Erythroblast (primary cell): Measurements from ENCODE around the gene PIGN.
"Not testable (repeated sequence)": the region's sequence is repeated elsewhere in the genome, so short reads cannot be mapped to it uniquely, and the experiment has no call there.

Experiments
- DNase-seq, 2 experiments: peaks; one replicate each; lab custom pipeline; 2025; lab: John Stamatoyannopoulos, UW
- GATA1 ChIP-seq: IDR thresholded peaks from 2 replicates; pipeline ENCODE4 v1.6.1; 2011; ENCODE audit warnings: low read depth, mild to moderate bottlenecking, control low read depth, low read length, moderate library complexity
- POLR2A ChIP-seq: IDR thresholded peaks from 2 replicates; pipeline ENCODE4 v1.6.1; 2011; ENCODE audit warnings: mild to moderate bottlenecking, low read length

Gene PIGN

DNA sequence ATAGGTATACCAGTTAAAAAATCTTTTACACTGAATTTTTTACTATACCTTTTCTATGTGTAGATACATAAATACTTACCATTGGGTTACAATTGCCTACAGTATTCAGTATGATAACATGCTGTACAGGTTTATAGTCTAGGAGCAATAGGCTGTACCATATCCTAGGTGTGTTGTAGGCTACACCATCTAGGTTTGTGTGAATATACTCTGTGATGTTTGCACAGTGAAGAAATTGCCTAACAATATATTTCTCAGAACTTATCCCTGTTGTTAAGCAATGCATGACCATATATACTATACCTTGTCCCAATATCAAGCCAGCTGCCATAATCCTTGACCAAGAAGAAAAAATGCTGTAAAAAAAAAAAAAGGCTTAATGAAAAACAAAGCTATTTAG lies 114.5 kb downstream of the PIGN start:
- no peak for DNase-seq
- TF ChIP-seq POLR2A (no peak), GATA1 (no peak)

DNA sequence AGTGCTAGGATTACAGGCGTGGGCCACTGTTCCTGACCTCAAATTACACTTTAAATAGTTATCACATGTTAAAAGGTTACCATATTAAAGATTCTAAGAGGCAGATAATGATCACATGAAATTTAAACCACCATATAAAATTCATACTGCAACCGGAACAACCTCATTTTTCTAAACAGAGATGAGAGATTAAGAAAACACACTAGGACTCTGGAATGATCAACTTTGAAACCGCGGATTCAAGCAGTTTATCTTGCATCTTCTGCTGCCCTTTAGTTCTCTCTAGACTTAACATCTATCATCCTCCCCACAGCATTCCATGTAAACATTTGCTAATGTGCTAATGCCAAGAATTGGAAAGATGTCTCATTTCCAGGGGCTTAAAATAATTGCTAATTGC lies 115.8 kb downstream of the PIGN start:
- no peak for TF ChIP-seq POLR2A
- no peak for TF ChIP-seq GATA1
- no peak for DNase-seq

DNA sequence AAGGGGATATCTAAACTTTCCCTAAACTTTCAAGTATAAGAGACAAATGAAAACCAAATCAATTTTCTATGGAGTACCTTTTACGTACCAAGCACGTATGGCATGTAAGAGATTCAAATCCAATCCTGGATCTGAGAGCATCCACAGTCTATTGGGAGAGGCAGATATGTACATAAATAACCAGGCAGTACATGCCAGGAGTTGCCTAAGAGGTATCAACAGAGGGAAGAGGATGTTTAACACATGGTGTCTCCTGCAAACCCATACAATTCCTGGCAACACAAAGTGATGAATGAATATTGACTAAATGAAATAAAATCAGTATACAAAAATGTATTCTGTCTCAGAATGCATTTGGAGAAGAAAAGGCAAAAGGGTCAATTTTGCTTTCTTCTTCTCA lies 116.6 kb downstream of the PIGN start:
- DNase-seq = no peak
- TF ChIP-seq GATA1 (no peak), POLR2A (no peak)

DNA sequence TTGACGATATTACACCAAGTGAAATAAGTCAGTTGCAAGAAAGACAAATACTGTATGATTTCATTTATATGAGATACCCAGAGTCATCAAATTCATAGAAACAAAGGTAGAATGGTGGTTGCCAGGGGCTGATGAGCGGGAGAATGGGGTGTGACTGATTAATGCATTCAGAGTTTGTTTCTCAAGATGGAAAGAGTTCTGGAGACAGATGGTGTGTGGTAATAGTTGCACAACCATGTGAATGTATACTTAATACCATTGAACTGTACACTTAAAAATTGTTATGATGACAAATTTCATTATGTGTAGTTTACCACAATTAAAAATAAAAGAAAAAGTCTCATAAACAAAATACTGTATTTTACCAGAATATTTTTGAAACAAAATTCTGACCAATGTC lies 117.3 kb downstream of the PIGN start:
- DNase-seq = no peak
- no peak for TF ChIP-seq GATA1

DNA sequence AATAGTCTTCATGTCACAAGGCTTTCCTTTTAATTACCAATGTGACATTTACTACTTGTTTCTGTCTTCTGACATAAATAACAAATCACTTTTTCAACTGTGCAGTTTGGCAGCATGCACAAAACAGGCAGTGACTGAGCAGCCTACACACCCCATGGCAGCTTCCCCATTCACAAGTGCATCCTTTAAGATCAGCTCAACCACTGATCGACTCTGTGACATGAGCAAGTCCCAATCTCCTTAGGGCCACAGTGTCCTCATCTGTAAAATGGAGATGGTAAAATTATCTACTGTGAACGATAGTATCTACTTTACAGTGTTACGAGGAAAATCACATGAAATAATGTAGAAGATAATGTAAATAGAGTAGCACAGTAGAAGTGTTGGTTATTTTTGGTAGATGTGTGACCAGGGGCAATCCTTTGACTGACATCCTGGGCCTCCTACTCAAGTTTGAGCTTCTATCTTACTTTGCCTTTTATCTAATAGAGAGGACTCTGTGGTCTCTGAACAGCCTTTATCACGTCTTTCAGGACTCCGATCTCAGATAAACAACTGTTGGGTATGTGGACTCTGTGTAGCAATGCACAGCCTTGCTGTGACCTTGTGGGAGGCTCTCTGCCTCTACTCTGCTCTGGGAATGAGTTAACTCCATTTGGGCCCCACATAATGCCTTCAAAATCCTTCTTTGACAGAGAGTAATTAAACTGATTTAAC lies 120.6 kb downstream of the PIGN start:
- peak; percentile 58 to 90 for DNase-seq
- TF ChIP-seq GATA1 (no peak), POLR2A (no peak)

DNA sequence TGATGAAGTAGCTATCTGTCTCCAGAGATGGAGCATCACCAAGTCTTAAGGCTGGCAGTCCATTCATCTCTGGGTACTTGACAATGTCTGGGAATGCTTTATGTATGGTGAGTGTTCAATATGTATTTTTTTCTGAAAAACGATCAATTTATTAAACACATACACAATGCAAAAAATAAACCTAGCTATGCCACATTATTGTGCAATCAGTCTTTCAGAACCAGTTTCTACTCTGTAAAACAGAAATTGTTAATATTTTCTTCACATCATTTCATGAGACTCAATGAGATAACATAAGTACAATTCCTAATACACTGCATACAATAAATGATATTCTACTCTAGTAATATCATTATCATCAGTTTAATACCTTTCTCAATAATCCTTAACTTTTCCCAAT lies 122.5 kb downstream of the PIGN start:
- TF ChIP-seq POLR2A (no peak), GATA1 (no peak)
- DNase-seq = no peak

DNA sequence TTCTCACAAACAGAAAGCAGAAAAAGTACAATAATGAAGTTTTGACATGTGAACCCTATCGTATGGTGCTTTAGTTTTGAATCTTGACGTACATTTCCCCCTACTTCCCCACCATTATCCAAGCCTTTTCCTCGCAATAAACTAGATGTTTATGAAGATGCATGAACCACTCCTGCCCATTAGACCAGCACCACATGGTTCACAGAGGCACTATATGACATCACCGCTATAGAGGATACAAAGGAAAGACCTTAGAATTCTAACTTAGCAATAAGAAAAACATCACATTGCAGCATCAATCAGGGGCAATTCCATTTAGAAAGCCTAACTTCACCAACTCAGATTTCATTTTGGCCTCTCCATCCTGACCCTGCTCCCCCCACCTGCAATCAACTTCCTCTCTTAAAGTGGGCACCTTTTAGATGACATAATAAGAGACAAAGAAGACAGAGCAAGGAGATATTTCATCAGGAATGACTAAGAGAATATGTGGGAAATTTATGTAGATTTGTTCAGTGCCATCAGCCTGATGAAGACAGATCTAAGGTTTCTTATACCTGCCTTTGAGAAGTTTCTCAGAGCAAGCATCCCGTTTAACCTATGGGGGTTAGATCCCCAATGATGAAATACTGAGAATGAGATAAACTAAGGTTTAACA lies 124.9 kb downstream of the PIGN start:
- TF ChIP-seq GATA1 (no peak), POLR2A (no peak)
- no peak for DNase-seq

DNA sequence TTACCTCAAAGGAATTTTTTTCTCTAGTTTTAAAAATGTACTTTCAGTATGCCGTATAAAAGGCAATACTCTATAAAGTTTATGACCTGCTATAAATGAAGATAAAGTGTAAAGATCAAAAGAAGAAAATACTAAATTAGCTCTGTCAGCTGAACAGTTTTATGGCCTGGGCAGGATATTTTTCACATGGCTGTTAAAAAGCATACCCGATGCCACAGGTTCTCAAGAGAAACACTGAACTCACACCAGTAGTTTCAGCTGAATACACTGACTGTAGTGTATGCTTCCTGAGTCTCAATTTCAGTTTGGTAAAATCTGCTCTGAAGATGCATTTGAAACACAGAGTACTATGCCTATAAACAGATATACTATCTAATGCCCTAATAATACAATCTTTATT lies 126.0 kb downstream of the PIGN start:
- DNase-seq = no peak
- TF ChIP-seq GATA1 (no peak), POLR2A (no peak)

DNA sequence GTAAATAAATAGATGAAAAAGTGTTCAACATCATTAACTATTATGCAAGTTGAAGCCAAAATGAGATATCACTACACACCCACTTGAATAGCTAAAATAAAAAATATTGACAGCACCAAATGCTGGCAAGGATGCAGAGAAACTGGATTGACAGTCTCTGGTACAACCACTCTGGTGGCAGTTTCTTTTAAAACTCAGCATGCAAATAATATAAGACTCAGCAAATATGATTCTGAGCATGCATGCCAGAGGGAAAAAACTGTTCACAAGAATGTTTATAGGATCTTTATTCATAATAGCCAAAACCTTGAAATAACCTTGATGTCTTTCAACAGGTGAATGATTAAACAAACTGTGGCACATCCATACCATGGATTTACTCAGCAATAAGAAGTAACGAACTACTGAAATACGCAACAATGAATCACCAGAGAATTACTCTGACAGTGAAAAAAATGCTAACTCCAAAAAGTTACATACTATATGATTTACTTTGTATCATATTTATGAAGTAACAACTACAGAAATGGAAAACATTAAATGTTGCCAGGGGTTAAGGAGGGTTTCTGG lies 131.8 kb downstream of the PIGN start:
- TF ChIP-seq GATA1 = no peak
- no peak for TF ChIP-seq POLR2A
- DNase-seq = no peak

DNA sequence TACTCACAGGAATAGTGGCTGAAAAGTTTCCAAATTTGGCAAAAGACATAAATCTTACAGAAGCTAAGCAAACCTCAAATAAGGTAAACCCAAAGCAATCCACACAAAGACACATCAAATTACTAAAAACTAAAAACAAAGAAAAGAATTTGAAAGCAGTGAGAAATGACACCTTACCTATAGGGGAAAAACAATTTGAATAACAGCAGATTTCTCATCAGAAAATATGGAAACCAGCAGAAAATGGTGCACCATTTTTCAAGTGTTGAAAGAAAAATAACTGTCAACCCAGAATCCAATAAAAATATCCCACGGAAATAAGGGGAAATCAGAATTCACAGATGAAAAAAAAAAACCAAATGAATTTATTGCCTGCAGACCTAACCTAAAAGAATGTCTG lies 138.6 kb downstream of the PIGN start:
- TF ChIP-seq GATA1 (no peak), POLR2A (no peak)

DNA sequence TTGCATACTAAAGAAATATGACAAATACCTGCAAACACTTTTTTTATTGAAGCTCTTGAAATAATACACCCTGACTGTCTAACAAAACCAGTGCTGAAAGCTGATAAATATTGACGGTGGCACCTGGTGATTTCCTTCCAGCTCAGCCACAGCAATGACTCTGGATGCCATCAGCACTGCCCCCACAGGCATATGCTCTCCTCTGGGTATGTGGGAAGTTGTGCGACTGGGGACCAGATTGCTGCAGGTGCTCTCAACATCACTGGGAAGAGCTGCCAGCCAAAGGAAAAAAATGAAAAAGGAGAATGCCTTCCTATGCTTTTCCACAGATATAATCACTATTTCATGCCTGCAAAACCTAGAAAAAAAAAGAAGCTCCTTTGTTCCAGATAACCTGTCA lies 141.5 kb downstream of the PIGN start:
- no peak for DNase-seq

More for the DNA sequence above, 138.6 kb downstream of the PIGN start:
- no peak for DNase-seq

DNA sequence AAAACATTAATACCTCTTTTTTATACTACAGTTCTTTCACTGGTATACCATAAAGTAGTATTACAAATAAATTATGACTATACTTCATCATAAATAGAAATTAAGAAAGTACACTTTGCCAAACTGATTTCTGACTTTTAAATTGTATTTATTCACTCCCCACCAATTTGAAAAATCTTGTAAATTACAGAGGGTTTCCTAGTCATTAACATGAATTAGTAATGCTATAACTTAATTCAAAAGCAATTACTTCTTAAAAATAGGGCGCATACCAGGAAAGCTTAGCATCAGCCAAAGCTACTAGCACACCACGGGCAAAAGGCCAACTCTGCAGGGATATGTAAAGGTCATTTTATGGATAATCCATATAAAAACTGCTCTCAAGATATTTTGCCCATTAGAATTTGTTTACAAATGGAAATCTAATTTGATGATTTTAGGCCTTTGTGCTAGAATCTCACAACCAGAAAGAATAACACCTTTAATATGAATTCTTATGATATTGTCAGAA lies 142.3 kb downstream of the PIGN start:
- TF ChIP-seq POLR2A = no peak
- no peak for TF ChIP-seq GATA1
- DNase-seq = no peak

More for the DNA sequence above, 141.5 kb downstream of the PIGN start:
- no peak for TF ChIP-seq POLR2A
- TF ChIP-seq GATA1 = no peak

DNA sequence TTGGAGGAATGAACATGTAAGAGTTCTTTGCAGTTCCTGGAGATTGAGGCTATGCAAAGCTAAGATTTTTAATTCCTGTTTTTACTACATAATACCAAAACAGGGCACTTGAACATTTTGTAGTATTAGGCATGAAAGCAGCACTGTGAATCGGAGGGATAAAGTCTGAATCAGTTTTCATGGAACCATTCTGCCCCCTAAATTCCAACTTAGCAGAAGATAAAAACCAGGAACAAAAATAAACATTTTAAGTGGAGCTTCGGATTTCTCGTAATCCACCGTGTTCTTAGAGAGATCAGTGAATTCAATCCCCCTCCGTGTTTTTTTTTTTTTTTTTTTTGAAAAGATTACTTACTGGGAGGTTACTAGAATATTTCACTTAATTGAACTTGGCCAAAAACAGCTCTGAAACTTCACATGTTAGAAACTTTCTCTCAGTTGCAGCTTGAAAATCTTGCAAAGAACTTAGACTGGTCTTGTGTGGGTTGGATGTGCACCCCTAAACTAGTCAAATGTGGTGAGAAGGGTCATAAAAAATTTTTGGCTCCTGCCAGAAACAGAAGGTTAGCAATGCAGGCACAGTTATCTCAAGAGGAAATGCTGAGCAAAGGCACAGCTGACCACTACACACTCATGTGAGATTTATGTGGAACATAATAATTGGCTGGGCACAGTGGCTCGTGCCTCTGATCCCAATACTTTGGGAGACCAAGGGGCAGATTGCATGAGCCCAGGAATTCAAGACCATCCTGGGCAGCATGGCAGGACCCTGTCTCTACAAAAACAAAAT lies 148.7 kb downstream of the PIGN start:
- DNase-seq = no peak
- TF ChIP-seq GATA1 (no peak), POLR2A (no peak)

DNA sequence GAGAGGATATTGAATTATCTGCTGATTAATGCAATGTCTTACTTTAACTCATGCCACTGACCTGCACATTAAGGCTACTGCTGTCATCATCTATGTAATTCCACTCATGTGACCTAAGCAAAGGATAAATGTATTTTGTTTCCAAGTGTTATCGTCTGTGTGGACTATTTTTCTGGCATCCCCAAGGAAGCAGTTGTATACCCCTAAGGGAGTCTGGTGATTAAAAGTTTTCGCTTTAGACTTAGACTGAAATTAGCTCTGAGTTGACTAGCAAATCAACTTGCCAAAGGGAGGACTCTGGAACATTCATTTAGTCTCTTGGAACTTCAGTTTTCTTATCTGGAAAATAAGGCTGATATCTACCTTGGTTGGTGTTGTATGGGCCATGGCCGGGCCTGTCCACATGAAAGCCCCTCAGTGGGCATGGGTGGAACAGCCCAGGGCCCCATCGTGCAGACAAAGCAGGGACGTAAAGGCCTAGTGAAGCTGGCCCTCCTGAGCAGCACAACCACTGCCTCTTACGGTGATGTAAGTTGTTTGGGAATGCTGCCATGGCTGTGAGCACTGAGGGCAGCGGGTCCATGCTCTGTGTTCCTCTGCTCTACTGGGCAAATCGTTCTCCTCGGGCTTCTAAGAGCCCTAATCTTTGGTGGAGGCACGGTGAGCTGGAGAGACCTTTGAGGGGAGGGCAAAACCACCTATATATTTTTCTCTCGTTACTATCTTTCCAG lies 149.7 kb downstream of the PIGN start:
- DNase-seq = no peak
- TF ChIP-seq POLR2A = no peak
- TF ChIP-seq GATA1 = no peak

DNA sequence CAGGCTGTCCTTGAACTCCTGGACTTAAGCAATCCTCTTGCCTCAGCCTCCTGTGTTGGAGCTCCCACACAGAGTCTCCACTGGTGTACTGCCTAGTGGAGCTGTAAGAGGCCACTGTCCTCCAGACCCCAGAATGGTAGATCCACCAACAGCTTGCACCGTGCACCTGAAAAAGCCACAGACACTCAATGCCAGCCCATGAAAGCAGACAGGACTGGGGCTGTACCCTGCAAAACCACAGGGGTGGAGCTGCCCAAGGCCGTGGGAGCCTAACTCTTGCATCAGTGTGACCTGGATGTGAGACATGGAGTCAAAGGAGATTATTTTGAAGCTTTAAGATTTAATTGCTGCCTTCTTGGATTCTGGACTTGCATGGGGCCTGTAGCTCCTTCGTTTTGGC lies 152.6 kb downstream of the PIGN start:
- DNase-seq = not testable (repeated sequence)
